SK-N-MC (cell line): Measurements from ENCODE around the gene PELI2.

Experiments used
- DNase-seq: peaks from one replicate; pipeline ENCODE4 v3.0.0-alpha.2; 2011; ENCODE audit warnings: low read depth, low spot score
- H3K27ac ChIP-seq: fragments of 200-600 bp; sonication (generic); 2 replicates; pipeline ENCODE4 v1.5.1; 2016; ENCODE audit warnings: mixed run types
- H3K36me3 ChIP-seq: fragments of 200-600 bp; sonication (generic); 2 replicates; pipeline ENCODE4 v1.6.1; 2017; ENCODE audit warnings: antibody characterized with exemption, low read length, mixed read lengths; ENCODE audit not compliant: insufficient read depth
- H3K4me3 ChIP-seq: fragments of 200-600 bp; sonication (generic); 2 replicates; pipeline ENCODE4 v1.5.1; 2016
- H3K9ac ChIP-seq: fragments of 200-600 bp; sonication (generic); 2 replicates; pipeline ENCODE4 v1.8.0; 2017; ENCODE audit warnings: mixed run types, mixed read lengths; ENCODE audit not compliant: insufficient read length
- H3K9me3 ChIP-seq: fragments of 200-600 bp; sonication (generic); 2 replicates; pipeline ENCODE4 v1.6.1; 2017; ENCODE audit warnings: low read depth, mild to moderate bottlenecking, antibody characterized with exemption, low read length, moderate library complexity, mixed read lengths
- EZH2 ChIP-seq: fragments of 200-600 bp; sonication (generic); IDR thresholded peaks from one replicate; pipeline ENCODE4 v1.6.1; 2017; ENCODE audit warnings: antibody characterized with exemption
- FOXP2 ChIP-seq: optimal IDR thresholded peaks from 2 replicates; pipeline ENCODE3; 2011; ENCODE audit warnings: mild to moderate bottlenecking, moderate library complexity; ENCODE audit not compliant: insufficient read depth; ENCODE audit errors: extremely low read length, control extremely low read depth
- POLR2AphosphoS5 ChIP-seq: IDR thresholded peaks from 2 replicates; pipeline ENCODE4 v1.6.1; 2012; ENCODE audit warnings: mild to moderate bottlenecking, low read depth, low read length, borderline replicate concordance

Gene PELI2

GRCh38 chr14:56115334-56115870, 2.8 kb upstream of the PELI2 start:
- no peak for TF ChIP-seq EZH2
- no peak for TF ChIP-seq POLR2AphosphoS5
- no peak for TF ChIP-seq FOXP2
- Histone ChIP-seq H3K9me3 (no peaks in the 10 kb centered on the region), H3K27ac (no peak overlapping the region), H3K36me3 (no peaks in the 10 kb centered on the region), H3K4me3 (no peak overlapping the region), H3K9ac (no peak overlapping the region)
- DNase-seq: no peak

DNA sequence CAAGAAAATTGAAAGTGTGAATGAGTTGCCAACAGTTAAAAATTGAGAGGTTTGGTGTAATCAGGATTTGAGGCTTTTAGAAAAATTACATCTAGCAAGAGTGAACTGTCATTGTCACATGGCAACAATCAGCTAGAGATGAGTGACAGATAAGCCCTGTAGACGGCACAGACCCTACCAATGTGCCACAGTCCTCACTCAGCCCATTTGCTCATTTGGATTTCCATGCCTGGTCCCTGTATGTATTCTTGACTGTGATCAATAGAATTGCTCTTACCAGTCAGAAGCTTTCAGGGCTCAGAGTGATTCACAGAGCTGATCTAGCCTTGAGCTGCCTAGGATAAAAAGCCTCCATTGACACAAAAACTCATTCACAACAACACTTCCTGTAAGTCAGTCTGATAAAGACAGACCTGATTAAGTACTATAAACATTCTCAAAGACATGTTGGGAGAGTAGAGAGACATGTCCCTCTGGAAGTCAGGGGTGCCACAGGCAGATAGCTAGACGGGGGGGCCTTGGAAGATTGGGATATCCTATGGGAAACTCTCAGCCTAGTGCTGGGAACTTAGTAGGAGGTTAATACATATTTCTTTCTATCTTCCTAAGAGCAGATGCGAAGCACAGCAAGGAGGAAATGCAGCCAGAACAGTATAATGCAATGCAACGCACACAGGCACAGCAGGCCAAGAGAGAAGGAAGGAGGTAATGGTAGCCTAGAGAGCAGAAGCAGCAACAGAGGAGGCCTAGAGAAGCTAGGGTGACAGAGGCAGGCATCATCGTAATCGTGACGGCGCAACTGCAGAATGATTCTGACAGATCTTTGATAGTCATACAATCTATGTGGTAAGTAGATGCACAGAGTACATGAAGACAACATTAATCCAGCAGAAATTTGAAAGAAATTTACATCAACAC, 2.0 kb upstream of the PELI2 start:
- H3K4me3 ChIP-seq: no peak overlapping the region
- no peaks in the 10 kb centered on the region for H3K9me3 ChIP-seq
- H3K27ac ChIP-seq: no peak overlapping the region
- H3K36me3 ChIP-seq: no peaks in the 10 kb centered on the region
- TF ChIP-seq FOXP2: no peak
- no peak for TF ChIP-seq EZH2
- TF ChIP-seq POLR2AphosphoS5: no peak
- H3K9ac ChIP-seq: no peak overlapping the region
- no peak for DNase-seq

DNA sequence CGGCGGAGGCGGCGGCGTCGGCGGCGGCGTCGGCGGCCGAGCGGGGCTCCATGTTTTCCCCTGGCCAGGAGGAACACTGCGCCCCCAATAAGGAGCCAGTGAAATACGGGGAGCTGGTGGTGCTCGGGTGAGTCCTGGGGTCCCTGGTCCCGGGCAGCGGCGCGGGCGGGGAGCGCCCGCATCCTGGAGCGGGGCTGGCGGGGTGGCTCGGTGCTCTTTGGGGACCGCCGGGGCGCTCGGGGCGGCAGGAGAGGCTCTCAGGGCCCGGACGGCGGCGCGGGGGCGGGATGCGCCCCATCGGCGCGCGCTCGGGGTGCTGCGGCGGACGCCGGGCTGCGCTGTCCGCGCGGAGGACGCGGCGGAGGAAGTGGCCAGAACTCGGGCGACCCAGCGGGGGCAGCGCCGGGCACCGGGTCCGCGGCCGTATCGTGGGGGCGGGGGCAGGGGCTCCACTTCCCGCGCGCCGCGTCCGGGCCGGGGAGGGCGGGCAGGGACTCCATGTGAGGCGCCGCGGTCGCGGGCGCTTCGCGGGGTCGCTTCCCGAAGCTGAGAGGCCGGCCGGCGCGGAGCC, 485 bp downstream of the PELI2 start:
- H3K9me3 ChIP-seq: no peaks in the 10 kb centered on the region
- H3K36me3 ChIP-seq: no peaks in the 10 kb centered on the region
- TF ChIP-seq FOXP2 (no peak), POLR2AphosphoS5 (no peak), EZH2 (no peak)
- H3K27ac ChIP-seq: peak overlapping the region; percentile 57; the same call in 1 of the 2 replicates
- H3K4me3 ChIP-seq: peak overlapping the region; percentile 94
- DNase-seq: no peak
- H3K9ac ChIP-seq: peak overlapping the region; percentile 86

- DNase-seq: no peak
- TF ChIP-seq EZH2 (no peak), POLR2AphosphoS5 (no peak), FOXP2 (no peak)
- peak overlapping the region; percentile 94 for H3K4me3 ChIP-seq
- 0 out of 2 replicates have a peak overlapping the region, but pooled peaks have one; percentile 12 for H3K27ac ChIP-seq
- peak overlapping the region; percentile 86 for H3K9ac ChIP-seq
- H3K36me3 ChIP-seq: no peaks in the 10 kb centered on the region
- H3K9me3 ChIP-seq: no peaks in the 10 kb centered on the region
Observed at GRCh38 chr14:56119201-56119981, 1.2 kb downstream of the PELI2 start.

DNA sequence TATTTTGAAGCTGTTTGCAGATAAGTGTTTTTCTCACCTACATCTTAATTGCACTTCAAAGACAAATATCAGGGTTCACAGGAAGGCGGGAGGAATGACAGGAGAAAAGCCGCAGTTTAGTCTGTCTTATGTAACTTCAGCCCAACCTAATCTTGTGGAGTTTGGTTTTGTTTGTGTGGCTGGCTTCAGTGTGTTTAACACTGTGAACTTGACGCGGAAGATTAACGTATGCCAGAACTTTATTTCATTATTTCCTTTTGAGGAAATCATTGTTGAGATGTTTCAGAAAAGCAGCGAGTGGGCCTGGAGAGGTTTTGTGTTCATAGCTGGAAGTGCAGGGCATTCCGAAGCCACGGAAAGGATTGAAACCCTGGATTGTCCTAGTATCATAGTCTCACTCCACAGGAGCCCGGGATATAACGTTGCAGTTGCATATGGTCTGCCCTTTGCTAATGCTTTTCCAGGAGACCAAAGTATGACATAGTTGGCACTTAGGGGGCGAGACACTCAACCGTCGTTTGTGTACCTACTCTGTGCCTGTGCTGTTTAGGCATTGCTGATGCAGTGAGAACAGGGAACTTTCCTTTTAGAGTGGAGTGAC, 2.0 kb downstream of the PELI2 start:
- Histone ChIP-seq H3K36me3 (no peaks in the 10 kb centered on the region), H3K9ac (peak overlapping the region; percentile 86), H3K27ac (0 out of 2 replicates have a peak overlapping the region, but pooled peaks have one; percentile 12), H3K9me3 (no peaks in the 10 kb centered on the region), H3K4me3 (peak overlapping the region; percentile 94)
- TF ChIP-seq EZH2 (no peak), POLR2AphosphoS5 (no peak), FOXP2 (no peak)
- DNase-seq: no peak

GRCh38 chr14:56121816-56122215, 3.6 kb downstream of the PELI2 start:
- peak overlapping the region; percentile 94 for H3K4me3 ChIP-seq
- H3K9ac ChIP-seq: peak overlapping the region; percentile 35
- H3K9me3 ChIP-seq: no peaks in the 10 kb centered on the region
- no peaks in the 10 kb centered on the region for H3K36me3 ChIP-seq
- peak overlapping the region; percentile 32 for H3K27ac ChIP-seq
- no peak for DNase-seq
- TF ChIP-seq FOXP2 (no peak), POLR2AphosphoS5 (no peak), EZH2 (no peak)

GRCh38 chr14:56122301-56122700, 4.1 kb downstream of the PELI2 start:
- Histone ChIP-seq H3K27ac (peak overlapping the region; percentile 32), H3K9ac (no peak overlapping the region), H3K9me3 (no peaks in the 10 kb centered on the region), H3K36me3 (no peaks in the 10 kb centered on the region), H3K4me3 (peak overlapping the region; percentile 94; the same call in 1 of the 2 replicates)
- TF ChIP-seq POLR2AphosphoS5: no peak
- no peak for DNase-seq
